Tibial nerve (tissue), 3 donors: ENCODE data around the gene DLGAP1.

Experiments
- POLR2A ChIP-seq, 2 donors: fragments of 450-650 bp; IDR thresholded peaks; one replicate each; pipeline ENCODE4 v1.6.1; 2017; ENCODE audit warnings: antibody characterized with exemption in 2 of 2, mild to moderate bottlenecking in 2 of 2, moderate library complexity in 2 of 2
- TF ChIP-seq, protein P1 (sequence below), 5 experiments: fragments of 200-600 bp in 3 of 5; fragments of 450-650 bp in 2 of 5; sonication (generic) in 3 of 5; IDR thresholded peaks; one replicate each; pipeline ENCODE4 v1.5.1; 2016 to 2019; ENCODE audit warnings: antibody characterized with exemption in 5 of 5, mild to moderate bottlenecking in 3 of 5, moderate library complexity in 2 of 5

DNA sequence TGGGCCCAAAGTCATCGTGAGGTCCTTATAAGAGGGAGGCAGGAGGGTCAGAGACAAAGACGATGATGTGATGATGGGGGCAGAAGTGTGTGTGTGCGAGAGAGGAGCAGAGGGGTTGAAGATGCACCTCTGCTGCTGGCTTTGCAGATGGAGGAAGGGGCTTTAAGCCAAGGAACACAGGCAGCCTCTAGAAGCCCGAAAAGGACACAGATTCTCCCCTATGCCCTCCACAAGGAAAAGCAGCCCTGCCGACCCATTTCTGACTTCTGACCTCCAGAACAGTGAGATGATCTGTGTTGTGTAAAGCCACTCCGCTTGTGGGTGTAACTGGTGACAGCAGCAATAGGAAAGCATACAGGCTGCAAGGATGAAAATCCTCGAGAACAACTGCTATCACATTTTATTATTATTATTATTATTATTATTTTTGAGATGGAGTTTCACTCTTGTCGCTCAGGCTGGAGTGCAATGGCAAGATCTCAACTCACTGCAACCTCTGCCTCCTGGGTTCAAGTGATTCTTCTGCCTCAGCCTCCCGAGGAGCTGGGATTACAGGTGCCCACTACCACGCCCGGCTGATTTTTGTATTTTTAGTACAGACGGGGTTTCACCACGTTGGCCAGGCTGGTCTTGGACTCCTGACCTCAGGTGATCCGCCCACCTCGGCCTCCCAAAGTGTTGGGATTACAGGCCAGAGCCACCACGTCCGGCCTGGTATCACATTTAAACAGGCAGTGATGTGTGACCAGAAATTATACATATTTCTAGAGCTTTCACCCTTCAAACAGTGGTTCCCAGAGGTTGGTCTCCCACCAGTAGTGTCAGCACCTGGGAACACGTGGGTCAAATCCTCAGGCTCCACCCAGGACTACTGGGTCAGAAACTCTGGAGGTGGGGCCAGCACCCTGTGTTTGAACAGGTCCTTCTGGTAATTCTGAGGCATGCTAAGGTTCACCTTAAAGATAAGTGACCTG is 834.7 kb downstream of the DLGAP1 start:
- TF ChIP-seq, protein P1, sequence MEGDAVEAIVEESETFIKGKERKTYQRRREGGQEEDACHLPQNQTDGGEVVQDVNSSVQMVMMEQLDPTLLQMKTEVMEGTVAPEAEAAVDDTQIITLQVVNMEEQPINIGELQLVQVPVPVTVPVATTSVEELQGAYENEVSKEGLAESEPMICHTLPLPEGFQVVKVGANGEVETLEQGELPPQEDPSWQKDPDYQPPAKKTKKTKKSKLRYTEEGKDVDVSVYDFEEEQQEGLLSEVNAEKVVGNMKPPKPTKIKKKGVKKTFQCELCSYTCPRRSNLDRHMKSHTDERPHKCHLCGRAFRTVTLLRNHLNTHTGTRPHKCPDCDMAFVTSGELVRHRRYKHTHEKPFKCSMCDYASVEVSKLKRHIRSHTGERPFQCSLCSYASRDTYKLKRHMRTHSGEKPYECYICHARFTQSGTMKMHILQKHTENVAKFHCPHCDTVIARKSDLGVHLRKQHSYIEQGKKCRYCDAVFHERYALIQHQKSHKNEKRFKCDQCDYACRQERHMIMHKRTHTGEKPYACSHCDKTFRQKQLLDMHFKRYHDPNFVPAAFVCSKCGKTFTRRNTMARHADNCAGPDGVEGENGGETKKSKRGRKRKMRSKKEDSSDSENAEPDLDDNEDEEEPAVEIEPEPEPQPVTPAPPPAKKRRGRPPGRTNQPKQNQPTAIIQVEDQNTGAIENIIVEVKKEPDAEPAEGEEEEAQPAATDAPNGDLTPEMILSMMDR (IDR thresholded peaks at IDR 0.05) = no peak
- no peak for TF ChIP-seq POLR2A (IDR thresholded peaks at IDR 0.05)
